GM13976 (cell line): ENCODE data around the gene SPIRE1.

ENCODE experiments used
- DNase-seq: peaks from one replicate; pipeline ENCODE4 v3.0.0; 2012; ENCODE audit warnings: low spot score
- in situ Hi-C: fragments of 300-500 bp; cut with MboI; formaldehyde crosslinking; loops from one replicate; pipeline ENCODE4 v1.12.0; 2022; ENCODE audit warnings: low sequenced_read_pairs, mixed read lengths, inconsistent platforms; ENCODE audit not compliant: unreplicated experiment
- TF ChIP-seq, protein P1 (sequence below): IDR thresholded peaks from 2 replicates; pipeline ENCODE4 v1.5.1; 2012; ENCODE audit warnings: borderline replicate concordance, mild to moderate bottlenecking; ENCODE audit not compliant: insufficient read depth; ENCODE audit errors: extremely low read depth, missing control alignments, control extremely low read depth

The SPIRE1 gene

GRCh38 chr18:12403601-12404506 is 254.1 kb downstream of the SPIRE1 start:
- in situ Hi-C loops, result no loop called here
- DNase-seq, result peak; percentile 10
- TF ChIP-seq, protein P1, sequence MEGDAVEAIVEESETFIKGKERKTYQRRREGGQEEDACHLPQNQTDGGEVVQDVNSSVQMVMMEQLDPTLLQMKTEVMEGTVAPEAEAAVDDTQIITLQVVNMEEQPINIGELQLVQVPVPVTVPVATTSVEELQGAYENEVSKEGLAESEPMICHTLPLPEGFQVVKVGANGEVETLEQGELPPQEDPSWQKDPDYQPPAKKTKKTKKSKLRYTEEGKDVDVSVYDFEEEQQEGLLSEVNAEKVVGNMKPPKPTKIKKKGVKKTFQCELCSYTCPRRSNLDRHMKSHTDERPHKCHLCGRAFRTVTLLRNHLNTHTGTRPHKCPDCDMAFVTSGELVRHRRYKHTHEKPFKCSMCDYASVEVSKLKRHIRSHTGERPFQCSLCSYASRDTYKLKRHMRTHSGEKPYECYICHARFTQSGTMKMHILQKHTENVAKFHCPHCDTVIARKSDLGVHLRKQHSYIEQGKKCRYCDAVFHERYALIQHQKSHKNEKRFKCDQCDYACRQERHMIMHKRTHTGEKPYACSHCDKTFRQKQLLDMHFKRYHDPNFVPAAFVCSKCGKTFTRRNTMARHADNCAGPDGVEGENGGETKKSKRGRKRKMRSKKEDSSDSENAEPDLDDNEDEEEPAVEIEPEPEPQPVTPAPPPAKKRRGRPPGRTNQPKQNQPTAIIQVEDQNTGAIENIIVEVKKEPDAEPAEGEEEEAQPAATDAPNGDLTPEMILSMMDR, result no peak

DNA sequence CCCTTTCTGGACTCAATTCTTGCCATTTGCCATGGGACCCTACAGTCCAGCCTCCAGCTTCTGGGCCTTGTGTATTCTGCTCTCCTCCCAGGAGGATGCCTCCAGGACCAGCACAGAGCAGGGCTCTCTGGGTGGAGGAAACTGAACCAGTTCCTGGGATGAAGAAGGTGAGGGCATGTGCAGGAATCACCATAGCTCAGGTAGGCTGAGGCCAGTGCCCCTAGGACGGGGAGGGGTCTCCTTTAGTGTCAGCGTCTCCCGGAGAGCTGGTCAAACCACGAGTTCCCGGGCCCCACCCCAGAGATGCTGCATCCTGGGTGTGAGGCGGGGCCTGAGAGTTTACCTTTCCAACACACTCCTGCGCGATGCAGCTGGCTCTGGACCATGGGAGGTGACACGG is 256.0 kb downstream of the SPIRE1 start:
- DNase-seq, result no peak
- TF ChIP-seq, protein P1, result no peak
- in situ Hi-C loops, result no loop called here

DNA sequence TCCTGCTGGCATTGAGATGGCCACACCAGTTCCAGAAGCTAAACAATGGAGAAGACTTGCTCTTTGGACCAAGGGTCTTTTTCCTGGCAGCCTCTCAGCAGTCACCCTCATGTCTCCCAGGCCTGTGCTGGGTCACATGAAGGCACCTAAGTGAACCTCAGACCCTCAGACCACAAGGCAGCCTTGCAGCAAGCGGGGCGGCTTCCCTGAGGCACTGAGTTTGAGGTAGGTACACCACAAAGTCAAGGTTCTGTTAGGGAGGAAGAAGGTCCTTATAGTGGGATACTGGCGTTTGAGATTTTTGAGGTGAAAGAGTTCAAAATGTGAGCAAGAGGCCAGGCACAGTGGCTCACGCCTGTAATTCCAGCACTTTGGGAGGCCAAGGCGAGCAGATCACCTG is 258.7 kb downstream of the SPIRE1 start:
- TF ChIP-seq, protein P1, result no peak
- in situ Hi-C loops, result loop anchor here (10.0 to 25.0 kb wide), 2 partner anchors 256 to 538 kb away; partner anchors contain the start of genes SEH1L and SPIRE1
- DNase-seq, result no peak

DNA sequence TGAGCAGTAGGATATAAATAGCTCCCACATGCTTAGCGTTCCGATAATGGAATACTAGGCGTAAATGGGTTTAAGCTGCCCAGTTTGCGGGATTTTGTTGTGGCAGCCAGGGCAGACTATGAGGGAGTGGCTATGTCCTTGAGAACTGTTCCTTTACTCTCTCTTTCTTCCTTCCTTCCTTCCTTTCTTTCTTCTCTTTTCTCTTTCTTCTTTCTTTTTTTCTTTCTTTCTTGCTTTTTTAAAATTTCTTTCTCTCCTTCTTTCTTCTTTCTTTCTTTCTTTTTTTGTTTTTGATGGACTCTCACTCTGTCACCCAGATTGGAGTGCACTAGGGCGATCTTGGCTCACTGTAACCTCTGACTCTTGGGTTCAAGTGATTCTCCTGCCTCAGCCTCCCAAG is 259.3 kb downstream of the SPIRE1 start:
- TF ChIP-seq, protein P1, result no peak
- in situ Hi-C loops, result loop anchor here (10.0 to 25.0 kb wide), 2 partner anchors 256 to 539 kb away; partner anchors contain the start of genes SEH1L and SPIRE1
- no peak for DNase-seq

DNA sequence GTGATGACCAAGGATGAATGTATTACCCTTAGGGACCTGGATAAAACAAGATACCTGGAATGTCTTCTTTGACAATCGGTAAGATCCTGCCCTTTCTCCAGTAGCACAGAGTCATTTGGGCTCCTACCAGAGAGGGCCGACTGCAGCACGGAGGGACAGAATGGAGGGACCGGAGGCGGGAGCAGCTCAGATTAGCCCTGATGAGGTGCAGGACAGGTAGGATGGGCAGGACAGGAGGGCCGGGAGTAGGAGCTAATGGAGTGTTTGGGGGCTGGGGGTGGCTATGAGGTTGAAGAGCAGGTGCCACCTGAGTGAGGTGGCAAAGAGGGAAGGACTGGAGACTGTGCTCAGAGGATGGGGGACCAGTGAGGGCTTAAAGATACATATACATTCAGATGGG is 260.1 kb downstream of the SPIRE1 start:
- TF ChIP-seq, protein P1, result no peak
- peak; percentile 5 for DNase-seq
- in situ Hi-C loops, result loop anchor here (10.0 to 25.0 kb wide), 2 partner anchors 257 to 540 kb away; partner anchors contain the start of genes SEH1L and SPIRE1

DNA sequence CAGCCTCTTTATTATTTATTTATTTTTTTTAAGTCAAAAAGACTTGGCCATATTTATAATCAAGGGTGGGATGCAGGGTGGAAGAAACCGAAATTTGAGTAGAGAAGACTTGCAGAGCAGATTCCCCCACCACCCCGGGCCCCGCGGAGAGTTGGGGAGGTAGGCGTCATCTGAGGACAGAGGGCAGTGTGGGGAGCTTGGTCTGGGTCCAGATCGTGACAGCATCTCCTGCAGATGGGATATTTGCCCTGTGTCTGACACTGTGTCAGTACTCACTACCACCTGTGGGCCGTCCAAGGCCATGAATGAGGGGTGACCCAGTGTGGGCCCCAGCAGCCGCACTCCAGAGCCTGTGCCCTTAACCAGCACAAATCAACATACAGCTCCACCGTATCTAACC is 260.7 kb downstream of the SPIRE1 start:
- in situ Hi-C loops, result loop anchor here (10.0 to 25.0 kb wide), 2 partner anchors 258 to 540 kb away; partner anchors contain the start of genes SEH1L and SPIRE1
- TF ChIP-seq, protein P1, result no peak
- DNase-seq, result no peak
